Measurements from ENCODE around the gene PHF21A.

The PHF21A gene

GRCh38 chr11:46012185-46012584, 109.1 kb downstream of the PHF21A start:
- H3K27ac ChIP-seq: no peak overlapping the region
- H3K27me3 ChIP-seq: no peaks in the 10 kb centered on the region
- no peaks in the 10 kb centered on the region for H3K9me3 ChIP-seq
- TF ChIP-seq, protein P1, sequence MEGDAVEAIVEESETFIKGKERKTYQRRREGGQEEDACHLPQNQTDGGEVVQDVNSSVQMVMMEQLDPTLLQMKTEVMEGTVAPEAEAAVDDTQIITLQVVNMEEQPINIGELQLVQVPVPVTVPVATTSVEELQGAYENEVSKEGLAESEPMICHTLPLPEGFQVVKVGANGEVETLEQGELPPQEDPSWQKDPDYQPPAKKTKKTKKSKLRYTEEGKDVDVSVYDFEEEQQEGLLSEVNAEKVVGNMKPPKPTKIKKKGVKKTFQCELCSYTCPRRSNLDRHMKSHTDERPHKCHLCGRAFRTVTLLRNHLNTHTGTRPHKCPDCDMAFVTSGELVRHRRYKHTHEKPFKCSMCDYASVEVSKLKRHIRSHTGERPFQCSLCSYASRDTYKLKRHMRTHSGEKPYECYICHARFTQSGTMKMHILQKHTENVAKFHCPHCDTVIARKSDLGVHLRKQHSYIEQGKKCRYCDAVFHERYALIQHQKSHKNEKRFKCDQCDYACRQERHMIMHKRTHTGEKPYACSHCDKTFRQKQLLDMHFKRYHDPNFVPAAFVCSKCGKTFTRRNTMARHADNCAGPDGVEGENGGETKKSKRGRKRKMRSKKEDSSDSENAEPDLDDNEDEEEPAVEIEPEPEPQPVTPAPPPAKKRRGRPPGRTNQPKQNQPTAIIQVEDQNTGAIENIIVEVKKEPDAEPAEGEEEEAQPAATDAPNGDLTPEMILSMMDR (IDR thresholded peaks at IDR 0.05): no peak
- peaks cover 8 to 18% of the 10 kb centered on the region in 2 experiments for H3K4me1 ChIP-seq (ENCODE audit: control insufficient read depth in 1 of 2, insufficient read depth in 1 of 2, low read depth in 1 of 2, low read length in 1 of 2)
- H3K36me3 ChIP-seq: no peaks in the 10 kb centered on the region
- H3K4me3 ChIP-seq (ENCODE audit: low read depth in 1 of 2, low read length in 1 of 2): no peak overlapping the region

- no peak overlapping the region for H3K4me3 ChIP-seq (ENCODE audit: low read depth in 1 of 2, low read length in 1 of 2)
- TF ChIP-seq, protein P1 (IDR thresholded peaks at IDR 0.05): no peak
- H3K4me1 ChIP-seq (ENCODE audit: control insufficient read depth in 1 of 2, insufficient read depth in 1 of 2, low read depth in 1 of 2, low read length in 1 of 2): peaks cover 8 to 18% of the 10 kb centered on the region in 2 experiments
- no peaks in the 10 kb centered on the region for H3K9me3 ChIP-seq
- H3K27ac ChIP-seq: peak overlapping the region; percentile 13
- H3K27me3 ChIP-seq: no peaks in the 10 kb centered on the region
- no peaks in the 10 kb centered on the region for H3K36me3 ChIP-seq
These were observed 111.2 kb downstream of the PHF21A start for GRCh38 chr11:46010100-46010499.

DNA sequence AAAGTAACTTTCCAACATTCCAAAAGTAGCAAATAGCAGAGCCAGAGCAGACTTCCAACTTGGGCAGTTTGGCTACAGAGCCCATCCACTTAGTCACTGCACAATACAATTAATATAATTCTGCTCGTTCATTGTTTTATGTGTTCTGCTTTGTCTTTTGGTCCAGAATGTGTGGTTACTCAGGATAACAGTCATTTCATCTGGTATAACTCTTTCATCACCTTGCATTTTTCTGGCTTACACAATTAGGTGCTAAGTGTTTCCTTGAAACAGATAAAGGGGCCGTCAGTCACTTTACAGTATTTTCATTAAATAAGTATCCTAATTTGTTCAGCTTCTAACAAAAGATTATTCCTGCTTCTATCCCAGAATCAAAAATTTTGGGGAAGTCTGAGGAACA, 111.6 kb downstream of the PHF21A start:
- H3K4me1 ChIP-seq (ENCODE audit: control insufficient read depth in 1 of 2, insufficient read depth in 1 of 2, low read depth in 1 of 2, low read length in 1 of 2): peaks cover 8 to 18% of the 10 kb centered on the region in 2 experiments
- H3K9me3 ChIP-seq: no peaks in the 10 kb centered on the region
- H3K36me3 ChIP-seq: no peaks in the 10 kb centered on the region
- H3K27me3 ChIP-seq: no peaks in the 10 kb centered on the region
- H3K27ac ChIP-seq: peak overlapping the region; percentile 13
- no peak overlapping the region for H3K4me3 ChIP-seq (ENCODE audit: low read depth in 1 of 2, low read length in 1 of 2)
- TF ChIP-seq, protein P1 (IDR thresholded peaks at IDR 0.05): no peak

- Histone ChIP-seq H3K27me3 (no peaks in the 10 kb centered on the region), H3K9me3 (no peaks in the 10 kb centered on the region), H3K4me3 (ENCODE audit: low read depth in 1 of 2, low read length in 1 of 2) (no peak overlapping the region), H3K36me3 (no peaks in the 10 kb centered on the region), H3K27ac (no peak overlapping the region), H3K4me1 (ENCODE audit: control insufficient read depth in 1 of 2, insufficient read depth in 1 of 2, low read depth in 1 of 2, low read length in 1 of 2) (peaks cover 15 to 22% of the 10 kb centered on the region in 2 experiments)
- TF ChIP-seq, protein P1 (IDR thresholded peaks at IDR 0.05): peak; percentile 22
These were observed 114.7 kb downstream of the PHF21A start for GRCh38 chr11:46006418-46007070.

GRCh38 chr11:46003572-46003971, 117.7 kb downstream of the PHF21A start:
- Histone ChIP-seq H3K4me3 (ENCODE audit: low read depth in 1 of 2, low read length in 1 of 2) (no peak overlapping the region), H3K27me3 (no peaks in the 10 kb centered on the region), H3K9me3 (no peaks in the 10 kb centered on the region), H3K36me3 (peaks cover 6% of the 10 kb centered on the region), H3K4me1 (ENCODE audit: control insufficient read depth in 1 of 2, insufficient read depth in 1 of 2, low read depth in 1 of 2, low read length in 1 of 2) (peaks cover 7% of the 10 kb centered on the region in 2 experiments), H3K27ac (peak overlapping the region; percentile 28)
- TF ChIP-seq, protein P1 (IDR thresholded peaks at IDR 0.05): no peak

All from neutrophil (primary cell).